Inflammatory macrophage (primary cell): Measurements from ENCODE around the gene INPP5B.
"Not testable (repeated sequence)": the region's sequence is repeated elsewhere in the genome, so short reads cannot be mapped to it uniquely, and the experiment has no call there.

Source experiments
- DNase-seq, 2 donors: peaks; one replicate each; pipeline ENCODE4 v3.0.0-alpha.2; 2020 to 2022
- total RNA-seq, 18 experiments: gene quantifications; one replicate each; lab custom pipeline; 2026; ENCODE audit warnings: mixed read lengths in 6 of 18, inconsistent platforms in 2 of 18; lab: John Stamatoyannopoulos, UW

The INPP5B gene
- total RNA-seq: 11.7 to 70.2 (median 40.1) reads per million in 18 experiments

DNA sequence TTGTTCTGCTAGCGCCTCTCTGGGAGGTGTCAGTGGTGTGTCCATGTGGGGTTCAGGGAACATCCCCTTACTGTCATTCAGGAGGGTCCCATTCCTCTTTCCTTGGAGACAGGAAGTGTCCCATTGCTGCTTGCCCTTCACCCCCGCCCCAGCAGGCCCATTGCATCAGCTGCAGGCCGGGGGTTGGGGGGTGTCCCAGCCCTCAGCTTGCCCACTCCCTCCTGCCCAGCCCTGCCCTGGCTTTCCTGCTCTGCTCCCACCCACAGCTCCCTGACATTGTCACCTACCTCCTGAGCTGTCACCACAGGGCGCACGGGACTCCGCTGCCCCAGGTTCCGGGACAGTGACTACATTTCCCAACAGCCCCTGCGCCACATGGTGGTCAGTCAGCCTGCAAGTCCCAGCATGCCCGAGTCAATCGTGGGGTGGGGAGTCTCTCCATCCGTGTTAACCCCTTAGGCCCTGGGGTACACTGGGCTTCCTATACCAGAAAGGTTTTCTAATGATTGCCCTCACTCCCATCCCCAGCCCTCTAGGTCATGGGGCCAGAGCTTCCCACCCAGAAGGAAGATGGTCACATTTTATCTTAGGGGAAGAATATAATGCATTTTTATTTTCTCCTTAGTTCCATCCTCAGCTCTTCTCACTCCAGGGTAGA lies at the start of gene INPP5B:
Gene INPP5B, minus strand, starts transcription at position 351 of the 658 bp plus-strand sequence. CDS start 745 bp downstream, outside the sequence.
- peak; percentile 78 to 88 for DNase-seq

DNA sequence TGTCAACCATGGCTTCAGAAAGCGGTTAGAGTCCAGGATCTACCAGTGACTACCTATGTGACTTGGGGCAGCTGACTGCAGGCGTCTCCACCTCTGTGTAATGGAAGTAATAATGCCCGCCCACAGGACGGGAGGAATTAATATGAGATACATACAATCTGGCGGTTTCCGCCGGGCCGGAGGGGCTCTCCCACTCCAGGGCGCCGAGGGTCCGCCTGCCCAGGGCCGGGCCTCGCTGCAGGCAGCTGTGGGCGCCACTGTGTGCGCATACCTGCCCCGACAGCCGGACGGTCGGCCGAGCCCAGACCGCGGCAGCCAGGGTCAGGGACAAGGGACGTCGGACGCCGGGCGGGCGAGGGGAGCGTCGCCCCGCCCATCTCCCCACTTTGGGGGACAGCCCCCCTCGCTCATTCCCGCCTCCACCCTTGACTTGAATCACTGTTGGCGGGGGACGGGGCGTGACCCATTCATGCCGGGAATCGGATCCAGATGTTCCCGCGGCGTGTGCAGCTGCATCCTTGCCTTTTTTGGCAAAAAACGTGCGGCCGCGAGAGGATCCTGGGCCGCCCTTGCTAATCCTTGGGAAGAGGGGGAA lies 49.0 kb upstream of the INPP5B start:
- DNase-seq: peak; percentile 46 to 59

DNA sequence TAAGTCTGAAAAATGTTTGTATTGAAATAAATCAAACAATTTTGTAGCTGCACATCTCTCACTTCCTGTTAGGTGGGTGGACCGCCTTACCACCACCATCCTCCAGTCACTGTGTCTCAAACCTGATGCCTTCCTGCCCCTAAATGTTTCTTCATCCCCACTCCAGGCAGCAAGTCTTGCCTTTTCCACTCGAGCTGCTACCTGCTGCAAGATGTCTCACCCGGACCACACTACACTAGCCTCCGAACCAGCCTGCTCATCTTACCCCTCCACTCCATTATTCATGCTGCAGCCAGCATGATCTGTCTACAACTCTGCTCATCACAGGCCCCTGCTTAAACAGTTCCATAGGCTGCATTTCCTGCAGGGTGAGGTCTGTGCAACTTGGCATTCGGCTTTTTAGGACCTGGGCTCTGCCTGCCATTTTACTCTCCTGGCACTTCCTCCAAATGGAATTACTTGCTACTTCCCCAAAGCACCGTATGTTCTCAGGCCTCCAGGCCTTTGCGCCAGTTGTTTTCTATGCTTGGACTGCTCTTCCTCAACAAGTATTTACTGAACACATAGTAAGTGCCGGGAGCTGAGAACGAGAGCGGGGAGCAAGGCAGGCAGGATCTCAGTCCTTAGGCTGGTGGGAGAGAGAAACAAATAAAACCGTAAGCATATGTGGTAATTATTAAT lies 48.2 kb upstream of the INPP5B start:
- peak; percentile 56 to 70 for DNase-seq

DNA sequence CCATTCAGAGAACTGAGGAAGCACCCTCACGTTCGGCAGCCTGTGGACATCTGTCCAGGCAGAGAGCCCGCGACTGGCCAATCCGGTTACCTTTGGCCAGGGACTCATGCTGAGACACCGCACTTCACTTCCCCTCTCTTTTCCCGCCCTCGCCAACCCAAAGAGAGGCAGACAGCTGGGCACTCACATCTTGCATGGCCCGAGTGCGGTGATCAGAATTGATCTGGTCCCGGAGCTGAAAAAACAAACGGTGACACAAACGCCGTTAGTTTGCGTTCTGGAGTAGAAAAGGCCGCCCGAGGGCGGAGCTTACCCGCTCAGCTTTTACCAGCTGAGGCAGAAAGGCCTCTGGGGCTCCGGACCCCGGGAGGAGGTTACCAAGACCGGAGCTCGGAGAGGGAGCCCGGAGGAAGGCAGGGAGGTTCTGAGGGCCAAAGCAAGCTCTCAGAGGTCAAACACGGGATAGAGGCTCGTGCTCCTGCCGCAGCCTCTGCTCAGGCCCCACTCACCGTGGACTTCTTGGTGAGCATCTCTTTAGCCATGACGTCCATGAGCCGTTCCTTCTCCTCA lies 42.6 kb upstream of the INPP5B start:
- DNase-seq: peak; percentile 70 to 71

DNA sequence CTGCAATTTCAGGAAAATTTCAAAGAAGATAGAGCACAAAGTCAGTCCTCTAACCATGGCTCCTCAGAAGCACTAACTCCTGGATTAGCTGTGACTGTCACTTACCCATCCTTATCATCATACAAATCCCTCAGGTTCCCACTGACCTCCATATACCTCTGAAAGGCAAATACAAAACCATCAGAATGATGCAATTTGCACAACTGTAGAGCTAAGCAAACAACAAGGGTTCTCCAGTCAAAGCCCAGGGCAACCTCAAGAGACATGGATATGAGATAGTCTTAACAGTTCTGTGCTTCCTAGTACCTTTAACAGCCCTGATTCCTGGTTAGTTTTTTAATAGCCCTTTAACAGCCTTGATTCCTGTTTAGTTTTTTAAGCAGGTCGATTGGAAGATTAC lies 40.8 kb upstream of the INPP5B start:
- no peak for DNase-seq

DNA sequence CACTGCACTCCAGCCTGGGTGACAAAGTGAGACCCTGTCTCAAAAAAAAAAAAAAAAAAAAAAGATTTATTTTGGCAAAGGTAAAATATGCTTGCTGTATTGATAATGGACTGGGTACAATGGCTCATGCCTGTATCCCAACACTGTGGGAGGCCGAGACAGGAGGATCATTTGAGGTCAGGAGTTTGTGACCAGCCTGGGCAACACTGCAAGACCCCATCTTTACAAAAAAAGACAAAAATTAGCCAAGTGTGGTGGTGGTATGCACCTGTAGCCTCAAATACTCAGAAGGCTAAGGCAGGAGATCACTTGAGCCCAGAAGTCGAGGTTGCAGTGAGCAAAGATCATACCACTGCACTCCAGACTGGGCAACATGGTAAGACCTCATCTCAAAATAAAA lies 36.7 kb upstream of the INPP5B start:
- DNase-seq: no peak

DNA sequence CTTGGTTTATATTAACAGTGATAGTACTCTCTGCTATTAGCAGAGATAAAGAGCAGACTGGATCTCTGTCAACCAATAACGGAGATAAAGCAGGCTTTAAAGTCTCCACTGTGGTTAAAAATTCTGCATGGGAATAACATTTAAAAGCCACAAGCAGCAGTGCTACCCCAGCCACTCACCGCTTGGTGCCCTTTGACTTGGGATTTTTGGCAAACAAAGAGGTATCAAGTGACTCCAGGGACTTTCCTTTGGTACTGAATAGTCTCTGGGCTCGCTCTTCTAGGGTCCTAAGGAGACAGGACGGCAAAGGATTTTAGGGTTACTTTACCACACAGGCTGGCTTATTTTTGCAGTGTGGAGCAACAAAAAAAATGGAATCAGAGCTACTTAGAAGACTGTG lies 31.7 kb upstream of the INPP5B start:
- DNase-seq: no peak

DNA sequence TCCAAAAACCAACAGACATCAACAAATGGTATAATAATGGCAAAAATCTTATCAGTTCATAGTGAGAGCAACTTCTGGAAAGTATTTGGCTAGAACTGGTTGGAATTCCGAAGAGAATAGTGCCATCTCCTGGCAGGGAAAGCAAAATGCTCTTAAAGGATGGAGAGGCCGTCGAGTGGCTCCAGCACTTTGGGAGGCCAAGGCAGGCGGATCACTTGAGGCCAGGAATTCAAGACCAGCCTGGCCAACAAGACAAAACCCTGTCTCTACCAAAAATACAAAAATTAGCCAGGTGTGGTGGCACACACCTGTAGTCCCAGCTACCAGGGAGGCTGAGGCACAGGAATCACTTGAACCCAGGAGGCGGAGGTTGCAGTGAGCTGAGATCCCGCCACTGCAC lies 28.2 kb upstream of the INPP5B start:
- DNase-seq: peak; percentile 41 to 43

DNA sequence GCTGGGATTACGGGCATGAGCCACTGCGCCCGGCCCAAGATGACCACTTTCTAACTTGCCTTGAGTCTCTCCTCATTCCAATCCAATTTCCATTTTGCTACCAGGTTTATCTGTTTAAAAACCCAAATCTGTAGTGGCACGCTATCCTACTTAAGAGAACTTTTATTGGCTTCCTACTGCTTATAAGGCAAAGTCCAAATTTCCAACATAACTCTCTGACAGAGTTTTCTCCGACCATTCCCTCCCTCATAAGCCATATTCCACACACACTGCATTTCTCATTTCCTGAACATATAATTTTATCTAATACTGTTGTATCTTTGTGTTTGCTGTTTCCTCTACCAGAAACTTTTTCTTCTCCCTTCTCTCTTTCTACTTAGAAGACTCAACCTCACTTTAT lies 27.7 kb upstream of the INPP5B start:
- no peak for DNase-seq

DNA sequence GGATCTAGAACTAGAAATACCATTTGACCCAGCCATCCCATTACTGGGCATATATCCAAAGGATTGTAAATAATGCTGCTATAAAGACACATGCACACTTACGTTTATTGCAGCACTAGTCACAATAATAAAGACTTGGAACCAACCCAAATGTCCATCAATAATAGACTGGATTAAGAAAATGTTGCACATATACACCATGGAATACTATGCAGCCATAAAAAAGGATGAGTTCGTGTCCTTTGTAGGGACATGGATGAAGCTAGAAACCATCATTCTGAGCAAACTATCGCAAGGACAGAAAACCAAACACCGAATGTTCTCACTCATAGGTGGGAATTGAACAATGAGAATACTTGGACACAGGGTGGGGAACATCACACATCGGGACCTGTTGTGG lies 26.8 kb upstream of the INPP5B start:
- DNase-seq: not testable (repeated sequence)

DNA sequence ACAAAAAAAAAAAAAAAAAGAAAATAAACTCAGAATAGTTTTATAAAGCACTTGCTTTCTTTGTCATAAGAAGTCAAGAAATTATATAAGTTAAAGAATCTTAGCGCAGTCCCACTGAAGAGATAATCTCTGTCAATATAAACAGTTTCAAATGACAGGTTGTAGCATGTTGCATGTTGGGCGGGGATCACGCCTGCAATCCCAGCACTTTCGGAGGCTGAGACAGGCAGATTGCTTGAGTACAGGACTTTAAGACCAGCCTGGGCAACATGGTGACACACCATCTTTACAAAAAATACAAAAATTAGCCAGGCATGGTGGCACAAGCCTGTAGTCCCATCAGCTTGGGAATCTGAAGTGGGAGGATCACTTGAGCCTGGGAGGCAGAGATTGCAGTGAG lies 18.4 kb upstream of the INPP5B start:
- DNase-seq: no peak

DNA sequence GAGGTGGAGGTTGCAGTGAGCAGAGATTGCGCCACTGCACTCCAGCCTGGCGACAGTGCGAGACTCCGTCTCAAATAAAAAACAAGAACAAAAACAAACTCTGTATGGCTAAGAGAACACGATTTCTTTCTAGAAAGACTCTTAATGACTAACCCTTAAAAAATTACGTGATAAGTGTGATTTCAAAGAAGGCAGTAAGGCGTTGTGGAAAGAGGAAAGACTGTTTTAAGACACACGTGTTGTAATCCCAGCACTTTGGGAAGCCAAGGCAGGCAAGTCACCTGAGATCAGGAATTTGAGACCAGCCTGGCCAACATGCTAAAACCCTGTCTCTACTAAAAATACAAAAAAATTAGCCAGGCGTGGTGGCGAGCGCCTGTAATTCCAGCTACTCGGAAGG lies 17.3 kb upstream of the INPP5B start:
- DNase-seq: peak; percentile 9 to 21

DNA sequence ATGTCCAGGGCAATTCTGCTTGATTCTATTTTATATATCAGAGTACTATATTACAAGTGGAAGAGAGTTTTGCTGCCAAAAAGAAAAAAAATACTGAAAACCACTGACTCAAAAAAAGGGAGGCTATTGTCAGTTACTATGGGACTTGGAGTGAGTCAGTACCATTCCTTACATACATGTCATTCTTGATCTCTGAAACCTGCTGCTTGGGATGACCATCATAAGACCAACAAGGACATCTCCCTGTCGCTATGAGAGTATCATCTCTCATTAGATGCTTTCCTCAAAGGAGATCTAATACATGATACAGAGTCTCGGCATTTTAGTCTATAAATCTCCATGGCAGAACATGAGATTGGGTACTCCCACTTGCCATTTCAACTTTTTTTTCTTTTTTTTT lies 11.8 kb upstream of the INPP5B start:
- DNase-seq: no peak

DNA sequence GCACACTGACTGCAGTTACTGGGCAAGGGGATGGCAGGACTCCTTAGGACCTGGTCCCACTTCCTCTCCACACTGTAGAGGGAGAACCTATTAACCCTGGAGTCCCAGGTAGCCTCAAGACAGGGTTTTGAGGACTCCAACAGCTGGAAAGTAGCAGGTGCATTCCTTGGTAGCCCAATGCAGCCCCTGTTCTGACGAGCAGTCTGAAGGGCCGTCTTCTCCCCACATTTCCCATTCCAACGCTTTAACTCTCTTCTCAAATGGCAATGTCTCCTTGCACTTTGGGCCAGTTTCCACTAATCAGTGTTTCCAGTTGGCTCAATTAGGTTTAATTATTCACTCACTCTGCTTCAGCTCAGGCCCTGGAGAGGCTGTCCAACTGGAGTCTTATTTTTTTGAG lies 8.8 kb upstream of the INPP5B start:
- DNase-seq: no peak

DNA sequence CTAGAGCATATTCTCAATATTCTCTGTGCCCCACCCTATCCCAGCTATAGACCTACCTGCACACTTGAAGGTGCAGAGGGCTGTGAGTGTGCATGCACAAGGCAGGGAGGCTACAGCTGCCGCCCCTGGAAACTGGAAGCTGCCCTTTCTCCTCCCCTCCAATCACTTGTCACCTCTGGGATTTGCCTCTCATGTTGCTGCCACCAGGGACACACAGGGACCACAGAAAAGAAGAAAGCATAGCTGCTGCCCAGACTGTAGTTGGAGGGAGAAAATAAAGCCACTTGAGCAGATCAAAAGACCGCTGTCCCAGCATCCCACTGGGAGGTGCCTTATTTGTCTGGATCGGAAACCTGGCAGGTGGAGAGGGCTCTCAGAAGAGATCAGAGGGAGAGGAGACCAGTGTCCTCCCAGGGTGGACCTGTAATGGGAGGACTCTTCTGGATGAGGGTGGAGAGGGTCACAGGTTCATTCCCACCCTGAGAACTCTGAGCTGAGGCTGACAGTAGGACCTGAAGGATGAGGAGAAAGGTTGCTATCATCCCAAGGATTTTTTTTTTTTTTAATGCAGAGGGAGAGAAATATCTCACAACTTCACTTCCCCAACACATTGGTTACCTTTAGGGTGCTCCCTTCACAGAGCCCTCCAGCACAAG lies 7.6 kb upstream of the INPP5B start:
- DNase-seq: no peak

DNA sequence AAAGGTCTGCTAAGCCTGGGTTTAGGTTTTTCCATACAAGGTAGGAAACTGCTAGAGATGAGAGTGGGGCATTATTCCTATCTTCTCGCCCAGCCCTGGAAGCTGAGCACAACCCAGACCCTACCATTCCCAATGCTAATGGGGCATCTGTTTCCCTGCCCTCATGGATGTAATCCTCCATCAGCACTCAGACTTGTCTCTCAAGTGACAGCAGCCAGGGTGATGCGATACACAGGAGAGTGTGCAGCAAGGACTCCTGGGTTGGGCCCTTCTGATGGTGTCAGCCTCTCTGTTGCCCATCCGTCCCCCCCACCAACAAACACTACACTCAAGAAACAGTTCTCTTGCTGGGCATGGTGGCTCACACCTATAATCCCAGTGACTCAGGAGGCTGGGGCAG lies 5.9 kb upstream of the INPP5B start:
- no peak for DNase-seq

DNA sequence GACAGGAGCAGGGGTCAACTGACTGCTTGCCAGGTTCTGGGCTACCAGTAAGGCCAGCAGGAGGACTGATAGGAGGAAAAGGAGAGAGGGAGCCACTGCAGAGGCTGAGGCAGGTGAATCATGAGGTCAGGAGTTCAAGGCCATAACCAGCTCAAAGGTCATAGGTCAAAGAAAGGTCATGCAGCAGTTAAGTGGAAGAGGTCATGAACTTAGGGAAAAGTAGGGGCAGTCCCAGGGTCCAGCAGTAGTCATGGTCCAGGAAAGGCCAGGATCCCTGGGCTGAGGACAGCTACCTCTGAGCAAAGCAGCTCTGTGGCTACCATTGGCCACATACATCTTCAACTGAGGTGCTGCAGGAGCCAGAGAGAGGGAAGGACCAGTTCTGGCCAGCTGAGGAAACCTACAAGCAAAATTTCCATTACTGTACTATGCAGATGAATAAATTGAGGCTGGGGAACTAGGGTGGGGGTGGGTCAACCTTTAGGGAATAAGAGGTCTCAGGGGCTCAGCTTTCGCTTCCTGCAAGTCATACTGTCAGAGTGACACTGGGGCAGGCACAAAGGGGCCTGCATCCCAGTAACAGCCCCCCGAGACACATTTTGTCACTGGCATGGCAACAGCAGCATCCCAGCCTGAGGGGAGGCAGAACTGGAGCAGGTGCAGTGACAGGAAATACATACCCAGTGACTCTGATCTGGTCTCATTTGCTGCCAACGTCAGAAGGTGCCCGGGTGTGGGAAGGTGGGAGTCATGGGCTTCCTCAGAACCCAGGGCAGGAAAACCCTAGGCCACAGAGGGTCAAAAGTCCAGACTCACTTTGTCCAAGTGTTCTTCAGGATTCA lies 5.2 kb upstream of the INPP5B start:
- DNase-seq: no peak

DNA sequence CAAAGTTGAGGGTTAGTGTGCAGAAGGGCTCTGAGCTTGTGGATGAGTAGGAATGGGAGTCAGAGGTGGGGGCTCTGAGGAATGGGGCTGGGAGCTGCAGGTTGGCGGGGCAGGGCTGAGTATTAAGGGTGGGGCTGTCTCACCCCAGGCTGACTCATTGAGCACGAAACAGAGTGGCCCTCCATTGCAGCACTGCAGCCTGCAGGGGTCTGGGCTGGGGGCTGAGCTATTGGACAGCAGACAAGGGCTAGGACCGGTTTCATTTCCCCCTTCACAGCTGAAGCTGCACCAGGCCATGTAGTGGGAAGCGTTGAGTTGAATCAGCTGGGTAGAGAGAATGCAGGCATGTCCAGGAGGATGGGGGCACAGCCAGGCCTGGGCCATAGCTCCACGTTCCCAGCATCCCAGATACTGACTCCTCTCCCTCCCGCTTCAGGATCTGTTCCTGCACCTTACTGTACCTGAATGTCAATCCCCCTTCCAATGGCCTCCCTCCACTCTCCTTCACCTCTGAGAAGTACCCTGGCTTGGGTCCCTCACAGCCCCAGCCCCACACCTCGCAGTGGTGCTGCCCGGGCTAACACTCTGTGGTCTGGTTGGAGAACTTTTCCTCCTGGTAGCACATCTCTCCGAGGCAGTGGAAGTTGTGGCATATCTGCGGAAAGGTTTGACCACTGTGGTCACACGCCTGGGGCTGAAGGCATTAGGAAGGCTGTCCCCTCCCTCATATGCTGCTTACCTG lies 4.4 kb upstream of the INPP5B start:
- DNase-seq: no peak

DNA sequence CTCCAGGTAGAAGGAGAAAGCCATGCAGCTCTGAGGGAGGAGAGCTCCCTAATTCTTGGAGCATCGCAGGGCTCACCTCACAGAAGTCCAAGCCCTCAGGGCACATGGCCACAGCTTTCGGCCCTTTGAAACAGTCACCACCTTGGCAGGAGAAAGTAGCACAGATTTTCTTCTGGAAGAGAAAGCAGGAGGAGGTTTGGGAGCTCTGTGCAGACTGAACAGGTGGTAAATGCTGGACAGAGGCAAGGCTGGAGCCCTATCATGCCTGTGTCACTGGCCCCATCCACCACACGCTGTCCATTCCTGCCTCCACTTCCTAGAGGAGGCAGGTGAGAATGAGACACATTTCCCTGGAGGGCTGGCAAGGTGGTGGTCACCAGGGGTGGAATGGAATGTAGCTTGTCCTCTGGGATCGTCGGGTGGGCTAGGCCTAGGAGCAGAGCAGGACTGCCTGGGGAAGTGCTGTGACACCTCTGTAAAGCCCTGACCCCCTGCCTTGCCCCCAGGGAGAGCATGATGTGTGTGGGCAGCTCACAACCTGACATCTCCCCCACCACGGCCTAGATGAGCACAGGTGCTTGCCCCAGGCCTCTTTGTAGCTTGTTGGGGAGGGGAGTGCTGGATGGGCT lies 2.8 kb upstream of the INPP5B start:
- no peak for DNase-seq

DNA sequence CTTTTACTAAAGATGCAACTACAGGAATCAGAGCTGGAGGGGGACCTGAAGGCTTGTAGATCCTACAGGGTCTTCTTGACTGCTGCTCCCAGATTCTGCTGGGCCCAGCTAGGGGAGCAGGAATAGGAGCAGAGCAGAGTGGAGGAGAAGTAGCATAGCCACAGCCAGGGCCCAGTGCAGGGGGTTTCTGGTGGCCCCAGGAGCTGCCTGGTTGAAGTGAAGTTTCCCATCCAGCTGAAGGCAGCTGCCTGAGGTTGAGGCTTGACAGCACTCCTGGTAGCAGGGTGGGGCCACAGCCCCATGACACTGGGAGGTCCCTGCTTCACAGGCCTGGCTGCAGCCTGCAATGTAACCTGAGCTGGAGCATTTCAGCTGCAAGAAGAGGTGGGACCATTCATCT lies 2.0 kb upstream of the INPP5B start:
- DNase-seq: no peak

DNA sequence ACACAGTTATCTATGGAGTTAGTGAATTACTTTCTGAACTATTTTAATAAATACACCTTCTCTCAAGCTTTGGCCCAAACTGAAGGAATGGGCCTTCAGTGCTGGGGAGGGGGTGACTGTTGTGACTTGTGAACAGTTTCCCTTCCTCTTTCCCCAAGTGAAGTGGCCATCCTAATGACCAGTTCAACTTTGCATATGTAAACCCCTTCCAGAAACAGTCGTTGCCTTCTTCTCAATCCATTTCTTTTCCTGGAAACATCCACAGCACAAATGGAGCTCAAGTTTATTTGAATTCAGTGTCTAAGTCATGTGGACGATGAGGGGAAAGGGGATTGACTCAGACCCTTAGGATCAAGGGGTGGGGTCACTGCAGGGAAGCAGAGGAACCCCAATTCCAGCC lies 1.3 kb upstream of the INPP5B start:
- DNase-seq: no peak
